ENCODE results near the gene SLC24A1.

DNA sequence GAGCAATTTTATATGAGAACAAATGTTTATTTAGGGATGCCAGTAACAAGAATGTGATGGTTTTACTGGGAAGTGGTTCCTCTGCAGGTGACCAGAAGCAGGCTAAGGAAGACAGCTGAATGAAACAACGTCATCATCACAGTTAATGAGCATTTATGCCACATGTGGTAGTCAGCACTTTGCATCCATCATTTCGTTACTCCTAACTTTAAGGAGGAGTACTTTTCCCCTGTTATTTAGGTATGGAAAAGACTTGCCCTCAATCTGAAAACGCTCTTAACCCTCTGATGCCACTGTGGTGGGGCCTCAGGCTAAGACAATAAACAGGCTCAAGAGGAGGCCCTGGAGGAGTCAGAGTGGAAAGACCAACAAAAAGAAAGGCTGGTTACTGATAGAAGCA lies 42.0 kb upstream of the SLC24A1 start:
- TF ChIP-seq, protein P1, sequence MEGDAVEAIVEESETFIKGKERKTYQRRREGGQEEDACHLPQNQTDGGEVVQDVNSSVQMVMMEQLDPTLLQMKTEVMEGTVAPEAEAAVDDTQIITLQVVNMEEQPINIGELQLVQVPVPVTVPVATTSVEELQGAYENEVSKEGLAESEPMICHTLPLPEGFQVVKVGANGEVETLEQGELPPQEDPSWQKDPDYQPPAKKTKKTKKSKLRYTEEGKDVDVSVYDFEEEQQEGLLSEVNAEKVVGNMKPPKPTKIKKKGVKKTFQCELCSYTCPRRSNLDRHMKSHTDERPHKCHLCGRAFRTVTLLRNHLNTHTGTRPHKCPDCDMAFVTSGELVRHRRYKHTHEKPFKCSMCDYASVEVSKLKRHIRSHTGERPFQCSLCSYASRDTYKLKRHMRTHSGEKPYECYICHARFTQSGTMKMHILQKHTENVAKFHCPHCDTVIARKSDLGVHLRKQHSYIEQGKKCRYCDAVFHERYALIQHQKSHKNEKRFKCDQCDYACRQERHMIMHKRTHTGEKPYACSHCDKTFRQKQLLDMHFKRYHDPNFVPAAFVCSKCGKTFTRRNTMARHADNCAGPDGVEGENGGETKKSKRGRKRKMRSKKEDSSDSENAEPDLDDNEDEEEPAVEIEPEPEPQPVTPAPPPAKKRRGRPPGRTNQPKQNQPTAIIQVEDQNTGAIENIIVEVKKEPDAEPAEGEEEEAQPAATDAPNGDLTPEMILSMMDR (conservative IDR thresholded peaks at IDR 0.05 in 1 of 2, IDR thresholded peaks at IDR 0.05 in 1 of 2; ENCODE audit: extremely low read depth in 1 of 2, insufficient read depth in 1 of 2, low read depth in 1 of 2, low read length in 2 of 2), result no peak
- TF ChIP-seq EZH2 (IDR thresholded peaks at IDR 0.05; ENCODE audit: borderline replicate concordance, low read length), result no peak
